Measurements from ENCODE around the gene HHIPL1.

Gene HHIPL1

DNA sequence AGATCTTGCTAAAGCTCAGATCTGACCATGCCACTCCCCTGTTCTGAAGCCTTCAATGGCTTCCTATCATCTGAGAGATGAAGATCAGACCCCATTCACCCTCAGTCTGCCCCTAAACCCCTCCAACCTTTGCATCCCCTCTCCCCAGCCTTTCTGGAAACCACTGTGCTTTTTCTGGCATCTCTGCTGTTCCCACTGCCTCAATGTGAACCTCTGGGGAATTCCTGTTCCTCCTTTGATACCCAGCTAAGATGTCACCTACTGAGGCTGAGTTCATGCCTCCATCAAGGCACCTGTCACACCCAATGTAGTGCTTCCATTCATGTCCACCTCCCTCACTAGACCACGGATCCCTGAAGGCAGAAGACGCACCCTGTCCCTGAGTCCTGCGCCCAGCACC, 58.5 kb downstream of the HHIPL1 start:
- no peak overlapping the region for H3K4me3 ChIP-seq (replicated peaks; ENCODE audit: insufficient read depth, low read length)
- H3K27me3 ChIP-seq (ENCODE audit: insufficient read depth, poor library complexity, severe bottlenecking), result no peaks in the 10 kb centered on the region
- DNase-seq (ENCODE audit: low read depth in 1 of 2, low spot score in 1 of 2), result no peak
- TF ChIP-seq SPI1 (IDR thresholded peaks at IDR 0.05; ENCODE audit: borderline replicate concordance, low read depth), result no peak
- no peak for TF ChIP-seq GABPA (IDR thresholded peaks at IDR 0.05; ENCODE audit: low read depth)
- TF ChIP-seq, protein P1, sequence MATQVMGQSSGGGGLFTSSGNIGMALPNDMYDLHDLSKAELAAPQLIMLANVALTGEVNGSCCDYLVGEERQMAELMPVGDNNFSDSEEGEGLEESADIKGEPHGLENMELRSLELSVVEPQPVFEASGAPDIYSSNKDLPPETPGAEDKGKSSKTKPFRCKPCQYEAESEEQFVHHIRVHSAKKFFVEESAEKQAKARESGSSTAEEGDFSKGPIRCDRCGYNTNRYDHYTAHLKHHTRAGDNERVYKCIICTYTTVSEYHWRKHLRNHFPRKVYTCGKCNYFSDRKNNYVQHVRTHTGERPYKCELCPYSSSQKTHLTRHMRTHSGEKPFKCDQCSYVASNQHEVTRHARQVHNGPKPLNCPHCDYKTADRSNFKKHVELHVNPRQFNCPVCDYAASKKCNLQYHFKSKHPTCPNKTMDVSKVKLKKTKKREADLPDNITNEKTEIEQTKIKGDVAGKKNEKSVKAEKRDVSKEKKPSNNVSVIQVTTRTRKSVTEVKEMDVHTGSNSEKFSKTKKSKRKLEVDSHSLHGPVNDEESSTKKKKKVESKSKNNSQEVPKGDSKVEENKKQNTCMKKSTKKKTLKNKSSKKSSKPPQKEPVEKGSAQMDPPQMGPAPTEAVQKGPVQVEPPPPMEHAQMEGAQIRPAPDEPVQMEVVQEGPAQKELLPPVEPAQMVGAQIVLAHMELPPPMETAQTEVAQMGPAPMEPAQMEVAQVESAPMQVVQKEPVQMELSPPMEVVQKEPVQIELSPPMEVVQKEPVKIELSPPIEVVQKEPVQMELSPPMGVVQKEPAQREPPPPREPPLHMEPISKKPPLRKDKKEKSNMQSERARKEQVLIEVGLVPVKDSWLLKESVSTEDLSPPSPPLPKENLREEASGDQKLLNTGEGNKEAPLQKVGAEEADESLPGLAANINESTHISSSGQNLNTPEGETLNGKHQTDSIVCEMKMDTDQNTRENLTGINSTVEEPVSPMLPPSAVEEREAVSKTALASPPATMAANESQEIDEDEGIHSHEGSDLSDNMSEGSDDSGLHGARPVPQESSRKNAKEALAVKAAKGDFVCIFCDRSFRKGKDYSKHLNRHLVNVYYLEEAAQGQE (IDR thresholded peaks at IDR 0.05; ENCODE audit: insufficient replicate concordance, low read depth), result no peak
- TF ChIP-seq, protein P2, sequence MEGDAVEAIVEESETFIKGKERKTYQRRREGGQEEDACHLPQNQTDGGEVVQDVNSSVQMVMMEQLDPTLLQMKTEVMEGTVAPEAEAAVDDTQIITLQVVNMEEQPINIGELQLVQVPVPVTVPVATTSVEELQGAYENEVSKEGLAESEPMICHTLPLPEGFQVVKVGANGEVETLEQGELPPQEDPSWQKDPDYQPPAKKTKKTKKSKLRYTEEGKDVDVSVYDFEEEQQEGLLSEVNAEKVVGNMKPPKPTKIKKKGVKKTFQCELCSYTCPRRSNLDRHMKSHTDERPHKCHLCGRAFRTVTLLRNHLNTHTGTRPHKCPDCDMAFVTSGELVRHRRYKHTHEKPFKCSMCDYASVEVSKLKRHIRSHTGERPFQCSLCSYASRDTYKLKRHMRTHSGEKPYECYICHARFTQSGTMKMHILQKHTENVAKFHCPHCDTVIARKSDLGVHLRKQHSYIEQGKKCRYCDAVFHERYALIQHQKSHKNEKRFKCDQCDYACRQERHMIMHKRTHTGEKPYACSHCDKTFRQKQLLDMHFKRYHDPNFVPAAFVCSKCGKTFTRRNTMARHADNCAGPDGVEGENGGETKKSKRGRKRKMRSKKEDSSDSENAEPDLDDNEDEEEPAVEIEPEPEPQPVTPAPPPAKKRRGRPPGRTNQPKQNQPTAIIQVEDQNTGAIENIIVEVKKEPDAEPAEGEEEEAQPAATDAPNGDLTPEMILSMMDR (IDR thresholded peaks at IDR 0.05; ENCODE audit: insufficient read depth, low read length), result no peak
- TF ChIP-seq POLR2AphosphoS5 (IDR thresholded peaks at IDR 0.05; ENCODE audit: low read depth), result no peak
- H3K27ac ChIP-seq (replicated peaks), result no peak overlapping the region

DNA sequence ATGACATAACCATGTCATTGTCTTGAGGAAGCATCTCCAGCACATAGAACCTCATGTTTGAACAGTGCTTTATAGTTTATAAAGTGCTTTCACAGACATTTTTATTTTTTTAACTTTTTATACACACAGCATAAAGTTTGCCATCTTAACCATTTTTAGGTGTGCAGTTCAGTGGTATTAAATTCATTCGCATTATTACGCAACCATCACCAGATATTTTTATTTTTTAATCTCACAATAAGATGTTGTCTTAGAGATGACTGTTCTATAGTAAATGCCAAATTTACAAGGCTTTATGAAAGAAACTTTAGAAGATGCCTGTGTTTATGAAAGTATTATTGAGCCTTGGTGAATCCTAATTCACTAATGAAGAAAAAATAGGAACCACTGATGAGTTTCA, 59.1 kb downstream of the HHIPL1 start:
- no peak for DNase-seq (ENCODE audit: low read depth in 1 of 2, low spot score in 1 of 2)
- Histone ChIP-seq H3K4me3 (replicated peaks; ENCODE audit: insufficient read depth, low read length) (no peak overlapping the region), H3K27ac (replicated peaks) (no peak overlapping the region), H3K27me3 (ENCODE audit: insufficient read depth, poor library complexity, severe bottlenecking) (no peaks in the 10 kb centered on the region)
- no peak for TF ChIP-seq SPI1 (IDR thresholded peaks at IDR 0.05; ENCODE audit: borderline replicate concordance, low read depth)
- TF ChIP-seq, protein P2 (IDR thresholded peaks at IDR 0.05; ENCODE audit: insufficient read depth, low read length), result no peak
- TF ChIP-seq, protein P1 (IDR thresholded peaks at IDR 0.05; ENCODE audit: insufficient replicate concordance, low read depth), result no peak
- TF ChIP-seq GABPA (IDR thresholded peaks at IDR 0.05; ENCODE audit: low read depth), result no peak
- TF ChIP-seq POLR2AphosphoS5 (IDR thresholded peaks at IDR 0.05; ENCODE audit: low read depth), result no peak

DNA sequence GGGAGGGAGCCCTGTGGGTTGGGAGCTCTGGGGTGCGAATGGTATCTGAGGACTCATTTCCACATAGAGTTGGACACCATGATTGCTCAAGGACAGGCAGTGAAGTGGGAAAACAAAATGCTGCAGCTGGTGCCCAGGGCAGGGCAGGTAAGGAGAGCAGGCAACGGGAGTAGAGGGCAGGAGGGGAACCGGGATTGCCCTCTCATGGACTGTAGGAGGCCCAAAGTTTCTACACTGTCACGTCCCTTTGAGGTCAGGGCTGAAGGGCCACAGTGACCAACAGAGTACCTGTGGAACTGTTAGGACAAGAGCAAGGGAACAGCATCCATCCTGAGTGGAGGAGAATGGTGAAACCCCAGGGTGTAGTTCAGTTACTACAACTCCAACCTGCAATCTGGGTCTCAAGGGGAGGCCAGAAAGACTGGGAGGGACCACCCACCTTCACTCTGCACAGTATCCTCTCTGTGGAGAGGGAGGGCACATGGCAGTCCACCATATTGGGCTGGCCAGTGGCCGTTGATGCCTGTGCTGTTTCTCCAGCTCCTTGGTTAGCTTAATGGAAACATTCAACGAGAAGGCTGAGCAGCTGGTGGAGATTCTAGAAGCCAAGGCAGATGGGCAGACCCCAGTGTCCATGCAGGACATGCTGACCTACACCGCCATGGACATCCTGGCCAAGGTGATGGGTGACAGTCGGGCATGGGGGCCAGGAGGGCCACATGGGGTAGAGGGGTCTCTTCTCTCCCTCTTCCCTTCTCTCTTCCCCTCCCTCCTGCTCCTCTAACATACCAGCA, 61.4 kb downstream of the HHIPL1 start:
- TF ChIP-seq SPI1 (IDR thresholded peaks at IDR 0.05; ENCODE audit: borderline replicate concordance, low read depth), result no peak
- TF ChIP-seq, protein P2 (IDR thresholded peaks at IDR 0.05; ENCODE audit: insufficient read depth, low read length), result no peak
- no peak for TF ChIP-seq GABPA (IDR thresholded peaks at IDR 0.05; ENCODE audit: low read depth)
- TF ChIP-seq, protein P1 (IDR thresholded peaks at IDR 0.05; ENCODE audit: insufficient replicate concordance, low read depth), result no peak
- TF ChIP-seq POLR2AphosphoS5 (IDR thresholded peaks at IDR 0.05; ENCODE audit: low read depth), result no peak
- DNase-seq (ENCODE audit: low read depth in 1 of 2, low spot score in 1 of 2), result no peak
- H3K4me3 ChIP-seq (replicated peaks; ENCODE audit: insufficient read depth, low read length), result no peak overlapping the region
- H3K27me3 ChIP-seq (ENCODE audit: insufficient read depth, poor library complexity, severe bottlenecking), result peaks cover 3% of the 10 kb centered on the region
- H3K27ac ChIP-seq (replicated peaks), result no peak overlapping the region
